Ectodermal cell (in vitro differentiated cells): Measurements from ENCODE around the gene WDR81.
A peak's percentile ranks its signal among the peaks of the same experiment; 100 is the strongest.
"Not testable (repeated sequence)": the region's sequence is repeated elsewhere in the genome, so short reads cannot be mapped to it uniquely, and the experiment has no call there.

Source experiments
- H3K27ac ChIP-seq: 2 replicates; pipeline ENCODE4 v1.7.0; 2013; ENCODE audit warnings: mild to moderate bottlenecking, low read depth, low read length; ENCODE audit not compliant: insufficient read depth, poor library complexity, severe bottlenecking
- H3K27me3 ChIP-seq: 2 replicates; pipeline ENCODE4 v1.7.0; 2013; ENCODE audit warnings: mild to moderate bottlenecking, low read length; ENCODE audit not compliant: insufficient read depth, control insufficient read depth, poor library complexity, severe bottlenecking
- H3K36me3 ChIP-seq: one replicate; pipeline ENCODE4 v1.7.0; 2013; ENCODE audit warnings: low read length; ENCODE audit not compliant: control insufficient read depth, insufficient read depth
- H3K4me1 ChIP-seq: one replicate; pipeline ENCODE4 v1.7.0; 2013; ENCODE audit warnings: low read length; ENCODE audit not compliant: control insufficient read depth, insufficient read depth
- H3K4me3 ChIP-seq: 2 replicates; pipeline ENCODE4 v1.7.0; 2013; ENCODE audit warnings: low read depth, low read length, control low read depth; ENCODE audit not compliant: insufficient read depth
- H3K9me3 ChIP-seq: 2 replicates; pipeline ENCODE4 v1.7.0; 2013; ENCODE audit warnings: mild to moderate bottlenecking, low read length, moderate library complexity; ENCODE audit not compliant: control insufficient read depth
- WGBS, 2 experiments: methylation state at CpG; one replicate each; pipeline ENCODE4 v1.1.7; 2013; ENCODE audit warnings: missing lambda C conversion rate in 2 of 2; 5-methylcytosine and 5-hydroxymethylcytosine counted together

WDR81 gene

DNA sequence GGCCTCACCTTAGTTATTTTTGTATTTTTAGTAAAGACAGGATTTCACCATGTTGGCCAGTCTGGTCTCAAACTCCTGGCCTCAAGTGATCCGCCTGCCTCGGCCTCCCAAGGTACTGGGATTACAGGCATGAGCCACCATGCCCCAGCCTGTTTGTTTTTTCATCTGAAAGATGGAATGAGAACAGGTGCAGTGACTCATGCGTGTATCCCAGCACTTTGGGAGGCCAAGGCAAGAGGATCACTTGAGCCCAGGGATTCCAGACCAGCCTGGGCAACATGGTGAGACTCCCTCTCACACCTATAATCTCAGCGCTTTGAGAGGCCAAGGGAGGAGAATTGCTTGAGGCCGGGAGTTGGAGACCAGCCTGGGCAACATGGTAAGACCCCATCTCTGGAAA is 24.6 kb upstream of the WDR81 start:
- not testable (repeated sequence) for H3K4me1 ChIP-seq, H3K4me3 ChIP-seq, H3K36me3 ChIP-seq, H3K27me3 ChIP-seq, H3K9me3 ChIP-seq, H3K27ac ChIP-seq
- 84 to 94% methylated on average over 5 of the region's 5 CpGs for WGBS, 2 experiments

DNA sequence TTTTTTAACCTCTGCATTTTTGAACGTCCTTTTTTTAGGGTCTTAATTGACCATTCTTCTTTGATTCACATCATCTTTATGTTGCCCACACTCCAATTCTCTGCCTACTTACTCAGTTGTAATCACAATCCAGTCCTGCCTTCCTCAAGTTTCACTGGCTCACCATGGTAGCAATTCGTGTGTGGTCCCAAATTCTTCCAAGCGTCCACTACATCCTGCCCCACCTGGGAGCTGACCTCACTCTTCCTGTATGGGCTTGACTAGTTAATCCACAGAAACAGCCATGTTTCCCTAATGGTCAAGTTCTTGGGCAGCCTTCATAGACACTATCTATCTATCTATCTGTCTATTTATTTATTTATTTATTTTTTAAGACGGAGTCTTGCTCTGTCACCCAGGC is 21.4 kb upstream of the WDR81 start:
- 68 to 77% methylated on average over 3 of the region's 4 CpGs for WGBS, 2 experiments
- Histone ChIP-seq H3K9me3 (no peaks in the 10 kb centered on the region), H3K4me1 (no peaks in the 10 kb centered on the region), H3K36me3 (no peaks in the 10 kb centered on the region), H3K27ac (no peak overlapping the region), H3K4me3 (no peak overlapping the region), H3K27me3 (no peaks in the 10 kb centered on the region)

DNA sequence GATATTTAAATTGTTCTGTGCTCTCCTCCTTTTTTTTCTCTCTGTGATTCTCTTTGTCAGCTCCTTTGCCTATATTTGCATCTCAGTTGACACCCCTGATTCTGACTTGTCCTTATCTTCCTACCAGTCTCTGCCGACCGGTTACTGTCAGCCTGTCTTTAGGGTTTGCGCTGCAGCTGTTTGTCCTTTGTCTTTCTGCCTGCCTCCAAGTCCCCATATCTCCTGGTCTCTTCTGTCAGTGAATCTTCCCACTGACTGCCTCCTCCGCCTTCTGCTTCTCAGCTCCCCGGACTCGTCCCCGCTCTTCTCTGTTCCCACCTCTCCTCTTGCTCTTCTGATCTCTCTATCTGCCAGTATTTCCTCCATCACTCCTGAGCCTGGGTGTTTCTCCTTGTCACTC is 19.5 kb upstream of the WDR81 start:
- H3K36me3 ChIP-seq: no peaks in the 10 kb centered on the region
- H3K4me3 ChIP-seq: no peak overlapping the region
- peaks cover 13% of the 10 kb centered on the region for H3K27me3 ChIP-seq
- WGBS, 2 experiments: 84 to 85% methylated on average over 7 of the region's 7 CpGs
- H3K27ac ChIP-seq: no peak overlapping the region
- no peaks in the 10 kb centered on the region for H3K4me1 ChIP-seq
- no peaks in the 10 kb centered on the region for H3K9me3 ChIP-seq

DNA sequence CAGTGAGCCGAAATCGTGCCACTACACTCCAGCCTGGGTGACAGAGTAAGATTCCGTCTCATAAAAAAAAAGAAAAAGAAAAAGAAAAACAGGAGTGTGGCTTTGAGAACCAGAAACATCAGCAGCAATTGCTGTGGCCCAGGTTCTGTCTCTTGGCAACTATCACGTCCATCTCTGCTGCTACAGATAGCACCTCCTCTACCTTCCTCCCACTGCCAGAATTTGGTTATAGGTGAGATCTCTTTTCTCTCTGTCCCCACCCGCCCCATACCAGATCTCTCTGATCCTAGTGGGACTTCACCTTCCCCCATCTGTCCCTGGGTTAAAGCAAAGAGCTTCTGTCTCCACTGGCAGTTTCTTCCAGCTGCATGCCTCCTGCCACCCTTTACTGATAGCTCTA is 17.4 kb upstream of the WDR81 start:
- H3K27me3 ChIP-seq: peaks cover 29% of the 10 kb centered on the region
- H3K4me1 ChIP-seq: no peaks in the 10 kb centered on the region
- no peak overlapping the region for H3K4me3 ChIP-seq
- H3K27ac ChIP-seq: no peak overlapping the region
- no peaks in the 10 kb centered on the region for H3K9me3 ChIP-seq
- 83 to 91% methylated on average over 5 of the region's 5 CpGs for WGBS, 2 experiments
- no peaks in the 10 kb centered on the region for H3K36me3 ChIP-seq

DNA sequence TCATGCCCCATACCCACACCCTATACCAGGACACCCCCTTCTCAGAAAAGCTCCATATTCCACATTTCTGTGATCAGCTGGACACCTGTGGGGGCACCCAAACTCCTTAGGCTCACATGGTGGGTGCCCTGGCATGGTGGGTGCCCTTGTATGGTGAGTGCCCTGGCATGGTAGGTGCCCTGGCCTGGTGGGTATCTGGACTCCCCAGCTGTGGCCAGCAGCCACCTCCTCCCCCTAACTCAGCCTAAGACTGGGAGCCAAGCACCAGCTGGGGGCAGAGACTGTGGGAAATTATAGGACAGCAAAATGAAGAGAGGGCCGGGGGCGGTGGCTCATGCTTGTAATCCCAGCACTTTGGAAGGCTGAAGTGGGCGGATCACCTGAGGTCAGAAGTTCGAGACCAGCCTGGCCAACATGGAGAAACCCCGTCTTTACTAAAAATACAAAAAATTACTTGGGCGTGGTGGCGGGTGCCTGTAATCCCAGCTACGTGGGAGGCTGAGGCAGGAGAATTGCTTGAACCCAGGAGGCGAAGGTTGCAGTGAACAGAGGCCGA is 15.6 kb upstream of the WDR81 start:
- WGBS, 2 experiments: 91 to 92% methylated on average over 10 of the region's 10 CpGs
- H3K4me3 ChIP-seq, H3K27ac ChIP-seq: not testable (repeated sequence)

DNA sequence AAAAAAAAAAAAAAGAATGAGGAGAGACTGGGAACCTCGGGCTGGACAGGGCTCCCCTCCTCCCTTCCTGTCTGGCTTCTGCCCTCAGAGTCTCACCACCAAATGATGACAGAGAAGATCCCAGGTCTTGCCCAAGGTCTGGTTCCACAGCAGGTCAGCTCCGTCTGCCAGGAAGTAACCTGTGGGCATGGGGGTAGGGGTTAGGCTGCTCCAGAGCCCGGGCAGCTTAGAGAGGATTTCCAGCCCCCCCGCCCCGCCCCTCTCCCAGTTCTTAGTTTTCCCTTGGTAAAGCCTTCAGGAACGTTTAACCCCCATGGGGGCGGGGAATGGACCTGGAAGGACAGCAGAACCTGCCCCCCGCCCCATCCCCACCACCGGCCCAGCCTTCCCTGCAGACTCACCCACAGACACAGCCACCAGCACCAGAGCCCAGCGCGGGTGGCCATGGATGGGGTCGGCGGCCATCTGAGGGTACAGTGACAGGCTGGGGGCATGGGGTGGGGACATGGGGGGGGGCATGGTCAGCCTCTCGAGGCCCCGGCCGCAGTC is 15.0 kb upstream of the WDR81 start:
- no peaks in the 10 kb centered on the region for H3K36me3 ChIP-seq
- no peaks in the 10 kb centered on the region for H3K9me3 ChIP-seq
- peaks cover 29% of the 10 kb centered on the region for H3K27me3 ChIP-seq
- WGBS, 2 experiments: 13 to 15% methylated on average over 14 to 16 of the region's 16 CpGs
- peak overlapping the region; percentile 53 for H3K4me3 ChIP-seq
- H3K4me1 ChIP-seq: peaks cover 10% of the 10 kb centered on the region
- H3K27ac ChIP-seq: no peak overlapping the region

More for the DNA sequence above, 15.6 kb upstream of the WDR81 start:
- not testable (repeated sequence) for H3K4me1 ChIP-seq, H3K9me3 ChIP-seq, H3K36me3 ChIP-seq
- peaks cover 29% of the 10 kb centered on the region for H3K27me3 ChIP-seq

DNA sequence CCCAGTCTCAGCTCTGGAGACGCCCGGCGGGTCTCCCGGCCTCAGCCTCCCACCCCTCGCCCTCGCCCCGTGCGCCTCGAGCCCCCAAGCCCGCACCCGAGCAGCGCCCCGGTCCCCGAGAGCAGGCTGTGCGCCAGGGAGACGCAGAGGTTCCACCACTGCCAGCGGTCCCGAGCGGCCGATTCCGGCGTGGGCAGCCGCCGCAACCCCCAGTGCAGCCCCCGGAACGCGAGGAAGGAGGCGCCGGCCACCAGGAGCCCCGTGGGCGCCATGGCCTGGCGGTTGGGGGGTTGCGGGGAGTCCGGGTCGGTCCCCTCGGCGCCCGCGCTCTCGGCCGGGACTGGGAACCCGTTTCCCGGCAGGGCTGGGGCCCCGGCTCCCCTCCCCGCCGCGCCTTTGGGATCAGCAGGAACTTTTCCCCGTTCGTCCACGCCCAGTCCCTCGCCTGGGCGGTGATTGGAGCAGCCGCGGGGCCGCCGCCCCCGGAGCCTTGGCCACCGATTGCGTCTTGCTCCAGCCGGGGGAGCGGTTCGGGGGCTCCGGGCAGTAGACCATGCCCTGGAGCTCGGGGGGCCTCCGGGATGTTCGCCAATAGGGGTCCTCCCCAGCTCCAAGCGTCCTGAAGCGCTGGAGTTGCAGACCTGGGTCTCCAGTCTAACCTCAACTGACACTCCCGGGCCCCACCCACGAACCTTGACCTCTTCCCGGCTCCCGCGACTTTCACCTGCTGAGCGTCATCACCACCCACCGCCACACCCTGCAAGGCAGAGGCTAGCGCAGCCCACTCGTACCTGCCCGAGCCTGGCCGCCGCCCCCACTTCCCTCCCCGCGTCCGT is 14.3 kb upstream of the WDR81 start, which contains the start of gene TLCD2:
Gene TLCD2 (minus strand): TSS at position 407 of the 836 bp plus-strand sequence. CDS start 135 bp downstream, at position 272.
- Histone ChIP-seq H3K9me3 (no peaks in the 10 kb centered on the region), H3K27ac (no peak within 1 kb of the TSS), H3K36me3 (no peaks in the 10 kb centered on the region), H3K4me3 (peak within 1 kb of the TSS; percentile 53), H3K27me3 (peaks cover 32% of the 10 kb centered on the region), H3K4me1 (peaks cover 17% of the 10 kb centered on the region)
- WGBS, 2 experiments: 1% methylated on average over 83 of the region's 83 CpGs

DNA sequence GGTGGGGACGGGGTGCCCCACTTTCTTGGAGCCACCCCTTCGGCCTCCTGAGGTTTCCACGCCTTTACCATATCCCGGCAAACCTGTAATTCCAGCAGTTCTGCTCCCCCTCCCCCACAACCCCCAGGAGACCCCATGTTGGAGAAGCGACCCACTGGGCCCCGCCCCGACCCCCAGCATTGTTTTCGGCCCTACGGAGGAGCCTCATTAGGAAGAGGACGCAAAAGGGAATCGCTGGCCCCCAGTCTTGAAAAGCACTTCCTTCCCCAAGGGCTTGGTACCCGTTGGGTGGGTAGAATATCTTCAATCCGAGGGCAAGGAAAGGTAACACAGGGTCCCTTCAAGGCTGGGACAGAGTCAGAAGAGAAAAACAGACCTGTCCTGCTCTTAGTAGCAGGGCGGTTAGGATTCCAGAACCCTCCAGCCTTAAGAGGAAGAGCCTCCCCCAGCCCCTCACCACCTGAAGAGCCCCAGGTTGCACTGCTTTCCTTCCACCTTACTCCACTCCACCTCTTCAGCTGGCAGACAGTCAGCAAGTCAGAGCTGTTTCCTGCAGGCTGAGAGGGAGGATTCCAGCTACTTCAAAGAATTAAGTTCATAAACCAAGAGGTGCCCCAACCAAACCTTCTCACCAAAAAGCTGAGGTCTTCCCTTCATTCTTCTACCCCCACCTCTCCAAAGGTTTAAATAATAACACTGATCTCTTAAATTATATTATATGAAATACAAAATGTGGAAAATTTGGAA is 13.5 kb upstream of the WDR81 start:
- Histone ChIP-seq H3K9me3 (no peaks in the 10 kb centered on the region), H3K27ac (no peak overlapping the region), H3K27me3 (peaks cover 32% of the 10 kb centered on the region), H3K4me3 (peak overlapping the region; percentile 53), H3K4me1 (peaks cover 19% of the 10 kb centered on the region), H3K36me3 (no peaks in the 10 kb centered on the region)
- WGBS, 2 experiments: 11 to 15% methylated on average over 14 of the region's 14 CpGs

DNA sequence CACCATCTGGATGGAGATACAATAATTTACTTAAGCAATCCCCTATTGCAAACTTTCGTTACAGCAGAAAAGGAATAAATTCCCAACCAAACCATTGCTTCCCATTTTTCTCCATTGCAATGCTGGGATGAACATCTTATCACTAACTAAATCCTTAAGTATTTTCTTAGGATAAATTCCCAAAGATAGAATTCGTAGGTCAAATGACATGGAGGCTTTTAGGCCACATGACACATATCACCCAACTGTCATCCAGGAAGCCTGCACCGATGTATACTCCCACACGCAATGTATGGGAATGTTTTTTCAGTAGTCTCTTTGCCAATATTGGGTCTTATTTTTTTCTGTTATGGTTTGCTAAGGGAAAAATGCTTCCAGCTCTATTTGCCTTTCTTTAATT is 12.7 kb upstream of the WDR81 start:
- no peaks in the 10 kb centered on the region for H3K36me3 ChIP-seq
- H3K4me3 ChIP-seq: no peak overlapping the region
- 94 to 96% methylated on average over 4 of the region's 4 CpGs for WGBS, 2 experiments
- peaks cover 19% of the 10 kb centered on the region for H3K4me1 ChIP-seq
- H3K9me3 ChIP-seq: no peaks in the 10 kb centered on the region
- peaks cover 32% of the 10 kb centered on the region for H3K27me3 ChIP-seq
- H3K27ac ChIP-seq: no peak overlapping the region

DNA sequence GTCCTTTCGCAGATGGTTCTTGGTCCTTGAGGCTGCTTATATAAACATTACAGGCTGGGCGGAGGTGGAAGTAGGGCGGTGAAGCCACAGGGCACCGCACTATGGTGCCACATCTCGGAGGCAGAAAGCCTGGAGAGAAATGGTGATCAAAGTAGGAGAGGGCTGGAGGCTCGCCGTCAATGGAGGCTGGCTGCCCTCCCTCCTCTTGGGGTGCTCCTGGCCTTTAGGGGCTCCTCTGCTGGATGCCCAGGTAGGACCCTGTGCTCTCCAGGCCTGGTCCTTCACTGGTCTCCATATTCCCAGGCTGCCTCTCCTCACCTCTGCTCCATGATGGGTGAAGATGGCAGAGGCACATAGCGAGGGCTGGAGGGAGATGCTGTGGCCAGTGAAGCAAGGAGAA is 12.2 kb upstream of the WDR81 start:
- Histone ChIP-seq H3K4me1 (peaks cover 19% of the 10 kb centered on the region), H3K4me3 (no peak overlapping the region), H3K36me3 (no peaks in the 10 kb centered on the region), H3K27me3 (peaks cover 32% of the 10 kb centered on the region), H3K27ac (no peak overlapping the region), H3K9me3 (no peaks in the 10 kb centered on the region)
- 94 to 95% methylated on average over 8 of the region's 8 CpGs for WGBS, 2 experiments
